Measurements from ENCODE around the gene SPRY4.
"Not testable (repeated sequence)": the region's sequence is repeated elsewhere in the genome, so short reads cannot be mapped to it uniquely, and the experiment has no call there.

The SPRY4 gene

DNA sequence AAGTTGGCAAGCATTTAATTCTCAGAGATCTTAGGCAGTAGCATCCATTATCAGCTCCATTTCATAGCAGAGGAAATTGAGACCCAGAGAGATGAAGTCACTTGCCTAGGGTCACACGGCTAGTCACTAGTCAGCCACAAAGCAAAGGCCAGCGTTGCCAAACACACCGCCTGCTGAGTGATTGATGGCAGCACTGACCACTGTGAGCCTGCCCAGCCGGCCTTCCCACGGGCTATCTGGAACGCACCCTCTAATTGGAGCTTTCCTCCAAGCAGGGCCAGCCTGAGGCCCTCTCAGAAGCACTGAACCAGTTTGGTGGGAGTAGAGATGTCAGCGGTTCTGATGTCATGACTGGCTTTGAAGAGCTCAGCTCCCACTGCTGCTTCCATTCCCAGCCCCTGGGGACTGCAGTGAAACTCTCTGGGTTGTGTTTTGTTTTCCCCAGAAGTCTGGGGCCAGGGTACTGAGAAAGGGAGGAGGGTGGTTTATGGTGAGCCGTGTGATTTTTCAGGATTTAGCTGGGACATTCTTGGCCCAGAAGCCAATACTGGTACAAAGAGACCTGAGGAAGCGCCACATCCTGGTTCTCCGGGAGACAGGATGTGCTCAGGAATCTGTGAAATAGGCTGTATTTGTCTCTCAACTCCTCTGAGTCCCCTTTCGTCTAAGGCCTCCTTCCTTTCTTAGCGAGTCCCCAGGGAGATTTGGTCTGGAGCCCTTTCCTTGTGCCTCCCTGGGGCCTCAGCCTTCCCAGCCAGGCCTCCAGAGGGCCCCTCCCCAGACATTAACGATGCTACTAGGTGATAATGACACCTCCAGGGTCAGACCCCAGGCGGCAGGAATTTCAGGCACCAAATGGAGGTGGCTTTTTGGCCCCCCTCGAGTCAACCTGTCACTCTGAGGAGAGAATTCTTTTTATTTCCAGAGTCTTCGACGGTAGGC lies 44.5 kb downstream of the SPRY4 start:
- DNase-seq (ENCODE audit: insufficient read length, low spot score) (no peak), FAIRE-seq (no peak)
- TF ChIP-seq POLR2A (IDR thresholded peaks at IDR 0.05; ENCODE audit: low read depth, low read length), result no peak
- TF ChIP-seq TAF1 (IDR thresholded peaks at IDR 0.05; ENCODE audit: low read depth, low read length), result no peak
- TF ChIP-seq SPI1 (IDR thresholded peaks at IDR 0.05; ENCODE audit: low read depth, low read length), result no peak

- FAIRE-seq (no peak), DNase-seq (ENCODE audit: insufficient read length, low spot score) (no peak)
- TF ChIP-seq TAF1 (IDR thresholded peaks at IDR 0.05; ENCODE audit: low read depth, low read length), result no peak
- TF ChIP-seq POLR2A (IDR thresholded peaks at IDR 0.05; ENCODE audit: low read depth, low read length), result no peak
- no peak for TF ChIP-seq SPI1 (IDR thresholded peaks at IDR 0.05; ENCODE audit: low read depth, low read length)
- no peak for TF ChIP-seq PAX5 (IDR thresholded peaks at IDR 0.05; ENCODE audit: insufficient read depth, low read length, severe bottlenecking)
- no peak for TF ChIP-seq POLR2AphosphoS5 (IDR thresholded peaks at IDR 0.05; ENCODE audit: low read depth, low read length)
- no peak for TF ChIP-seq POU2F2 (IDR thresholded peaks at IDR 0.05; ENCODE audit: low read depth, low read length)
Measured at GRCh38 chr5:142278627-142279026, 46.2 kb downstream of the SPRY4 start.

DNA sequence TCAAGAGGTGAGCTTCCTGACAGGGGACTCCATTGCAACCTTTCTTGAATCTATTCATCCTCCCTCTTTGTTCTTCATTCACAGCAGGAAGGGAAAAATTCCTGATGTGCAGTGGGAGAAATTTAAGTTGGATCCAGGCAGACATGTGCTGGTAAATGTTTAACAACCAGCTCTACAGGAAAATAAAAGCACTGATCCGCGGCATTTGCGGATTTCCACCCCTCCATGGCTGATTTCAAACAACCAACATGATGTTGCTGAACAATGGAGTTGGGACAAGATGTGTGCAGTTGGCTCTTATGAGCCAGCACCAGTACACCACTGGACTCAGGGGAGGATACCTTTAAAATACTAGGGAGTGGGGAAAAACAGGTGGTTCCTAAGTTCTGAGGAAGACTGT lies 47.0 kb downstream of the SPRY4 start:
- DNase-seq (ENCODE audit: insufficient read length, low spot score) (no peak), FAIRE-seq (no peak)
- TF ChIP-seq POLR2AphosphoS5 (IDR thresholded peaks at IDR 0.05; ENCODE audit: low read depth, low read length) (no peak), POU2F2 (IDR thresholded peaks at IDR 0.05; ENCODE audit: low read depth, low read length) (no peak), PAX5 (IDR thresholded peaks at IDR 0.05; ENCODE audit: insufficient read depth, low read length, severe bottlenecking) (no peak), POLR2A (IDR thresholded peaks at IDR 0.05; ENCODE audit: low read depth, low read length) (no peak), SPI1 (IDR thresholded peaks at IDR 0.05; ENCODE audit: low read depth, low read length) (no peak), TAF1 (IDR thresholded peaks at IDR 0.05; ENCODE audit: low read depth, low read length) (no peak)

DNA sequence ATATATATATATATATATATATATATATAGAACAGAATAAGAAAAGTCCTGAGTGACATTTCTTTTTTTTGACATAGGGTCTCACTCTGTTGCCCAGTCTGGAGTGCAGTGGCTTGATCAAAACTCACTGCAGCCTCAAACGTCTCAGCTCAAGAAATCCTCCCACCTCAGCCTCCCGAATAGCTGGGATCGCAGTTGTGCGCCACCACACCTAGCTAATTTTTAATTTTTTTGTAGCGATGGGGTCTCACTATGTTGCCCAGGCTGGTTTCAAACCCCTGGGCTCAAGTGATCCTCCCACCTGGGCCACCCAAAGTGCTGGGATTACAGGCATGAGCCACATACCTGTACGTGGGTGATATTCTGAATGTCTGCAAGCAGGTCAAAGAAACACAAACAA lies 48.3 kb downstream of the SPRY4 start:
- FAIRE-seq (no peak), DNase-seq (ENCODE audit: insufficient read length, low spot score) (no peak)
- TF ChIP-seq POLR2AphosphoS5 (IDR thresholded peaks at IDR 0.05; ENCODE audit: low read depth, low read length) (no peak), POU2F2 (IDR thresholded peaks at IDR 0.05; ENCODE audit: low read depth, low read length) (no peak), TAF1 (IDR thresholded peaks at IDR 0.05; ENCODE audit: low read depth, low read length) (no peak), POLR2A (IDR thresholded peaks at IDR 0.05; ENCODE audit: low read depth, low read length) (no peak), PAX5 (IDR thresholded peaks at IDR 0.05; ENCODE audit: insufficient read depth, low read length, severe bottlenecking) (no peak), SPI1 (IDR thresholded peaks at IDR 0.05; ENCODE audit: low read depth, low read length) (no peak)

GRCh38 chr5:142275496-142275895 lies 49.3 kb downstream of the SPRY4 start:
- no peak for FAIRE-seq
- no peak for TF ChIP-seq POU2F2 (IDR thresholded peaks at IDR 0.05; ENCODE audit: low read depth, low read length)
- TF ChIP-seq POLR2AphosphoS5 (IDR thresholded peaks at IDR 0.05; ENCODE audit: low read depth, low read length), result no peak
- no peak for TF ChIP-seq POLR2A (IDR thresholded peaks at IDR 0.05; ENCODE audit: low read depth, low read length)
- TF ChIP-seq PAX5 (IDR thresholded peaks at IDR 0.05; ENCODE audit: insufficient read depth, low read length, severe bottlenecking), result no peak
- TF ChIP-seq SPI1 (IDR thresholded peaks at IDR 0.05; ENCODE audit: low read depth, low read length), result no peak
- no peak for TF ChIP-seq TAF1 (IDR thresholded peaks at IDR 0.05; ENCODE audit: low read depth, low read length)
- no peak for DNase-seq (ENCODE audit: insufficient read length, low spot score)

DNA sequence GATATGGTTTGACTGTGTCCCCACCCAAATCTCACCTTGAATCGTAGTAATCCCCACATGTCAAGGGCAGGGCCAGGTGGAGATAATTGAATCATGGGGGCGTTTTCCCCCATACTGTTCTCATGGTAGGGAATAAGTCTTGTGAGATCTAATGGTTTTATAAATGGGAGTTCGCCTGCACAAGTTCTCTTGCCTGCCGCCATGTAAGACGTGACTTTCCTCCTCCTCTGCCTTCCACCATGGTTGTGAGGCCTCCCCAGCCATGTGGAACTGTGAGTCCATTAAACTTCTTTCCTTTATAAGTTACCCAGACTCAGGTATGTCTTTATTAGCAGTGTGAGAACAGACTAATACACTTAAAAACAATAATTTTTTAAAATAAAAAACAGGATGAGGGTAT lies 52.2 kb downstream of the SPRY4 start:
- not testable (repeated sequence) for FAIRE-seq; DNase-seq (ENCODE audit: insufficient read length, low spot score)

- FAIRE-seq; DNase-seq (ENCODE audit: insufficient read length, low spot score): not testable (repeated sequence)
Measured at GRCh38 chr5:142264084-142264483, 60.7 kb downstream of the SPRY4 start.

DNA sequence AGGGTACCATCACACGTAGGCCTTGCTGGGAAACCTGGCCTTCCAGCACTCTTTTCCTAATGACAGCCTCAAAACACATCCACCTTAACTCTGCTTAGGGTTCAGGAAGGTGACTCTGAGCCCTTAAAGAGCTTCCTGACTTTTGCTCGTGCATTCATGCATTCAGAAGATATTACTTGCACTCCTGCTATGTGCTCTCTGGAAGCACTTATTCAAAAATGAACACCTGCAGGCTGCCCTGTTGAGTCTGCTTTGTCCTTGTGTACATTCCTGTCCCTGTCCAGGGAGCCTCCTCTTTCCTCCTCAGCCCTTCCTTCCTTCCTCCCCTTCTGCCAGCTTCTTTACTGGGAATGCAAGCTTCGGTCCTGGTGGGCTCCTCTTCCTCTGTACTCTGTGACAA lies 61.5 kb downstream of the SPRY4 start:
- no peak for DNase-seq (ENCODE audit: insufficient read length, low spot score)
- TF ChIP-seq POLR2A (IDR thresholded peaks at IDR 0.05; ENCODE audit: low read depth, low read length) (no peak), POLR2AphosphoS5 (IDR thresholded peaks at IDR 0.05; ENCODE audit: low read depth, low read length) (no peak), TAF1 (IDR thresholded peaks at IDR 0.05; ENCODE audit: low read depth, low read length) (no peak)
- FAIRE-seq, result no peak

DNA sequence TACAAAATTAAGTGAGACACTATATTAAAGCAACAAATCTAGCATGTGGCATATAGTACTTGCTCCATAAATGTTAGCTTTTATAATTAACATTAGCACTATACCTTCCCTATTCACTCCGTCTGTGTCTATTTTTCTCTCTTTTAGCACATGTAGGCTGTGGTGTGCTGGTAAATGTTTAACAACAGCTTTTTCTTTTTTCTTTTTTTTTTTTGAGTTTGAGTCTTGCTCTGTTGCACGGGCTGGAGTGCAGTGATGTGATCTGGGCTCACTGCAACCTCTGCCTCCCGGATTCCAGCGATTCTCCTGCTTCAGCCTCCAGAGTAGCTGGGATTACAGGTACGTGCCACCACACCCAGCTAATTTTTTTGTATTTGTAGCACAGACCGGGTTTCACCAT lies 62.1 kb downstream of the SPRY4 start:
- no peak for DNase-seq (ENCODE audit: insufficient read length, low spot score)
- TF ChIP-seq POLR2AphosphoS5 (IDR thresholded peaks at IDR 0.05; ENCODE audit: low read depth, low read length) (no peak), PAX5 (IDR thresholded peaks at IDR 0.05; ENCODE audit: insufficient read depth, low read length, severe bottlenecking) (no peak), TAF1 (IDR thresholded peaks at IDR 0.05; ENCODE audit: low read depth, low read length) (no peak), POU2F2 (IDR thresholded peaks at IDR 0.05; ENCODE audit: low read depth, low read length) (no peak), POLR2A (IDR thresholded peaks at IDR 0.05; ENCODE audit: low read depth, low read length) (no peak)
- no peak for FAIRE-seq

Measured in GM12891 (cell line).